Measurements from ENCODE around the gene TRMT10B. TPM values are rescaled to one million over a fixed set of nuclear protein-coding genes. Genes with fewer than 3 reads are reported as not detected.

The TRMT10B gene
- total RNA-seq, 6 experiments from 2014 or later, result 2.1 to 3.1 (median 2.6) TPM

DNA sequence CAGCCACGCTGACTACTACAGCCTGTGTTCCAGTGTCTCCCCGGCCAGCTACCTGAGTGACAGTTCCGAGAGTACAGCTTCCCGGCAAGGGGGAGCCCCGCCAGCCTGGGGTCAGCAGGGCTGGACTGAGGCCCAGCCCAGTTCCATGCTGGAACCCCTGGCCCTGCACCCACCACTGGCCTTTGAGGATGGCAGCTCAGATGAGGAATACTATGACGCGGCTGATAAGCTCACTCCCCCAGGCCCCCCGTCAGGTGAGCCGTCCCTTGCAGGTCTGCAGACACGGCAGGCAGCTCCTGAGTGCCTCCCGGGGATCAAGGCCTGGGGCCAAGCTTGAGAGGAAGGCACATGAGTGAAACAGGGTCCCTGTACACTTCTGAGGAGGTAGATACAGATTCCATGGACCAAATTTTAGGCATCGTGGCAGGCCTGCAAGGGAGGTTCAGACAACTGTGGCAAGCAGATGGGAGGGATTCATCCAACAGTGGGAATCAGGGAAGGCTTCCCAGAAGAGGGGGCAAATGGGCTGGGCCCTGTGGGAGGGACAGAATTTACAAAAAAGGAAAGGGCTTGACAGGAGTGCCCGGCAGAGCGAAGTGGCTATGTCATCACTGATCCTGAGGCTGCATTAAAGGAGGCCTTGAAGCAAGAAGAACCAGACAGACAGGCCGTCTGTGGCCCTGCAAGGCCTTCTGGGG lies 12.8 kb upstream of the TRMT10B start:
- Mint-ChIP-seq H3K4me3 (no peak overlapping the region), H3K27ac (no peak overlapping the region), H3K36me3 (ENCODE audit: low read depth) (no peaks in the 10 kb centered on the region), H3K27me3 (ENCODE audit: insufficient read depth) (peaks cover 46% of the 10 kb centered on the region), H3K4me1 (ENCODE audit: low read depth) (no peaks in the 10 kb centered on the region), H3K9me3 (no peaks in the 10 kb centered on the region)
- no peak for DNase-seq
- TF ChIP-seq, protein P1, sequence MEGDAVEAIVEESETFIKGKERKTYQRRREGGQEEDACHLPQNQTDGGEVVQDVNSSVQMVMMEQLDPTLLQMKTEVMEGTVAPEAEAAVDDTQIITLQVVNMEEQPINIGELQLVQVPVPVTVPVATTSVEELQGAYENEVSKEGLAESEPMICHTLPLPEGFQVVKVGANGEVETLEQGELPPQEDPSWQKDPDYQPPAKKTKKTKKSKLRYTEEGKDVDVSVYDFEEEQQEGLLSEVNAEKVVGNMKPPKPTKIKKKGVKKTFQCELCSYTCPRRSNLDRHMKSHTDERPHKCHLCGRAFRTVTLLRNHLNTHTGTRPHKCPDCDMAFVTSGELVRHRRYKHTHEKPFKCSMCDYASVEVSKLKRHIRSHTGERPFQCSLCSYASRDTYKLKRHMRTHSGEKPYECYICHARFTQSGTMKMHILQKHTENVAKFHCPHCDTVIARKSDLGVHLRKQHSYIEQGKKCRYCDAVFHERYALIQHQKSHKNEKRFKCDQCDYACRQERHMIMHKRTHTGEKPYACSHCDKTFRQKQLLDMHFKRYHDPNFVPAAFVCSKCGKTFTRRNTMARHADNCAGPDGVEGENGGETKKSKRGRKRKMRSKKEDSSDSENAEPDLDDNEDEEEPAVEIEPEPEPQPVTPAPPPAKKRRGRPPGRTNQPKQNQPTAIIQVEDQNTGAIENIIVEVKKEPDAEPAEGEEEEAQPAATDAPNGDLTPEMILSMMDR (IDR thresholded peaks at IDR 0.05), result no peak

DNA sequence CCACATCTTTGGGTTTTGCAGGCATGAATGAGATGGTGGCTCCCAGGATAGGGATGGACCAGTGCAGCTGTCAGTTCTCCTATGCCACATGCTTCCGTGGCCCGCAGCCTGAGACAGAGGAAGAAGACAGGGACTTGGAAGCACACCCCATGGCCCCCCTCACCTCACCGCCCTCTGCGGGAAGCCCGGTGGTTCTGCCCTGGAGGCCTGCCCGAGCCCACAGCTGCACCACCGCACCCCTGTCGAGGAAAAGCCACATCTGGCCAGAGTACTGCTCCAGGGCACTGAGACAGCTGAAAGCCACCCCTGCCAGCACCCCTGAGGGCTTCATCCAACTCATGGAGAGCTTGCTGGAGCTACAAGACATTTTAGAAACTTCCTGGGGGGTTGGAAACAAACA lies 7.6 kb upstream of the TRMT10B start:
- H3K9me3 Mint-ChIP-seq, result no peaks in the 10 kb centered on the region
- H3K4me3 Mint-ChIP-seq, result no peak overlapping the region
- no peak overlapping the region for H3K27ac Mint-ChIP-seq
- no peaks in the 10 kb centered on the region for H3K36me3 Mint-ChIP-seq (ENCODE audit: low read depth)
- peaks cover 17% of the 10 kb centered on the region for H3K4me1 Mint-ChIP-seq (ENCODE audit: low read depth)
- TF ChIP-seq, protein P1 (IDR thresholded peaks at IDR 0.05), result no peak
- no peak for DNase-seq
- peaks cover 13% of the 10 kb centered on the region for H3K27me3 Mint-ChIP-seq (ENCODE audit: insufficient read depth)

DNA sequence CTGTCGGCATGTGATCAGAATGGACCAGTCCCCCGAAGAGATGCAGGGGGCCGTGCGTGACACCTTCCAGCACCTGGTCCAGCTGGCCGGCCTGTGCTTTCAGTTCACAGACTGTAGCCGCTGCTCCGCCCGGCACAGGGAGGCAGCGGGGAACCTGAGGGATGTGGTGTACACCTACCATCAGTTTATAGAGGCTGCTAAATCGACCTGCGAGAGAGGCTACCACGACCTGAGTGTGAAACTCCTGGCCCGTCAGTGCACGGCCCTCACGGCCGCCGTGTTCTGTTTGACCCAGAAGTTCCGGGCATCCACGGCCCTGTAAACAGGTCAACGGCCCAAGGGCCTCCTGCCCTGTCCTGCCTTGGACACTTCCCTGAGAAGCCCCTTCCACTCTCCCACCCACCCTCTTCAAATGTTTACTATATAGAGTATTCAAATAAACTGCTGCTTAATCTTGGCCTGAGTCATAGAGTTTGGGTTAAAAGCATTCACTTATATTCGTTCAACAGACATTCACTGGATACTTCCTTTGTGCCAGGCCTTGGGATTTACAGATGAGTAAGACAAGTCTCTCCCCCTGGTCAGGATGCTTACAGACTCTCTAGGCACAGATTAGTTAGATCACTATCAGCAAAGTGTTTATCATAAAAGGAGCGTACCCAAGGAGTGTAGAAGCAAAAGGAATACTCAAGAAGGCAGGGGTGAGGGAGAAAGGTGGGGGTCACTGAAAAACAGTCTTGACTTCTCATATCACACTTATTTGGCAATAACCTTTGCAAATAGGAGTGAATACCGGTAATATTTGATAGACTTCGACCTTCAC lies 6.9 kb upstream of the TRMT10B start:
- Mint-ChIP-seq H3K27ac (peak overlapping the region; percentile 45), H3K9me3 (no peaks in the 10 kb centered on the region), H3K4me1 (ENCODE audit: low read depth) (peaks cover 17% of the 10 kb centered on the region), H3K27me3 (ENCODE audit: insufficient read depth) (peaks cover 8% of the 10 kb centered on the region), H3K36me3 (ENCODE audit: low read depth) (no peaks in the 10 kb centered on the region), H3K4me3 (peak overlapping the region; percentile 0; the same call in 1 of the 2 replicates)
- TF ChIP-seq, protein P1 (IDR thresholded peaks at IDR 0.05), result no peak
- peak; percentile 88 for DNase-seq

DNA sequence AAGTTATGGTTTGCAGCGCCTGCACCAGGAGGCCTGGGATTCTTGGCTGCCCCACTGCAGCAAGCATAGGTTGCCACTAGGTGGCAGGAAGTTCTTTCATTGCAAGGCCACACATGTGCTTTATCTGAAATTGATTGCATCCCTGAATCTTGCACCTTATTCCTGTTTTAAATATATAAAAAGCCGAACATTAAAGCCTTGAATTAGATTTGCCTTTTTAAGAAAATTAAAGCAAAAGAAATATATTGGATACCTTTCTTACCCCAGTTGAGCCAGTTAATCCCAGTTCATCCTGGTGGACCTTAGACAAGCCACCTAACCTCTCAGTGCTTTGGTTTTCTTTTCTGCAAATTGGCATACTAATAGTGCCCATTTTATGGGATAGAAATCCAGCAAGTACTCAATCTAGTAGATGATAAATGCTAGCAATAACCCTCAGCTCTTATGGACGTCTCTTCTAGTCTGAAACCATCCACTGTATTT lies 6.3 kb upstream of the TRMT10B start:
- no peaks in the 10 kb centered on the region for H3K9me3 Mint-ChIP-seq
- DNase-seq, result peak; percentile 72
- TF ChIP-seq, protein P1 (IDR thresholded peaks at IDR 0.05), result peak; percentile 96
- H3K4me3 Mint-ChIP-seq, result peak overlapping the region; percentile 0; the same call in 1 of the 2 replicates
- H3K27me3 Mint-ChIP-seq (ENCODE audit: insufficient read depth), result peaks cover 3% of the 10 kb centered on the region
- H3K4me1 Mint-ChIP-seq (ENCODE audit: low read depth), result peaks cover 17% of the 10 kb centered on the region
- peak overlapping the region; percentile 45 for H3K27ac Mint-ChIP-seq
- H3K36me3 Mint-ChIP-seq (ENCODE audit: low read depth), result no peaks in the 10 kb centered on the region

DNA sequence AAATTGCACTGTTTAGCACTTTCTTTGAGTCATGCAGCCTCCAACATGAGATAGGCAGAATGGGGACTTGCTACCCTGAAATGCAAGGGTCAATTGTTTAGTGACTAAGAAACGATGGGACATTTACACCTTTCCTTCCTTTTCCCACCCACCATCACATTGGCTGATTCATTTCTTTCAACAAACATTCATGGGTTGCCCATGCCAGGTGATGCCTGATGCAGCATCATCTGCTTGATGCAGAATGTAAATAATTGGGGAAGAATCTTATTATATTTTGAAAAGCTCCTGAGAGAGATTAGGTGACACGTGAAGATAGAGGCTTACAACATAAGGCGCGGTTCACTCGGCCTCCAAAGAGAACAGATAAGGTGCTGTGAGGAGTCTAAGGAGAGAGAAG lies 4.5 kb upstream of the TRMT10B start:
- H3K27me3 Mint-ChIP-seq (ENCODE audit: insufficient read depth), result peaks cover 5% of the 10 kb centered on the region
- H3K4me3 Mint-ChIP-seq, result no peak overlapping the region
- peaks cover 21% of the 10 kb centered on the region for H3K4me1 Mint-ChIP-seq (ENCODE audit: low read depth)
- peaks cover 6% of the 10 kb centered on the region; the same call in 1 of the 2 replicates for H3K36me3 Mint-ChIP-seq (ENCODE audit: low read depth)
- H3K27ac Mint-ChIP-seq, result no peak overlapping the region
- peaks cover 6% of the 10 kb centered on the region; the same call in 1 of the 2 replicates for H3K9me3 Mint-ChIP-seq
- TF ChIP-seq, protein P1 (IDR thresholded peaks at IDR 0.05), result no peak
- no peak for DNase-seq

All from HFFc6 (cell line).